Adipose tissue (tissue), 3 donors: ENCODE results near the gene STK32C. TPM values are rescaled to one million over a fixed set of nuclear protein-coding genes. Genes with fewer than 3 reads are reported as not detected.

Experiments used
- H3K27ac ChIP-seq: one replicate; pipeline ENCODE4 v1.5.1; 2013; ENCODE audit warnings: low read depth, low read length
- WGBS, 3 donors: extraction: QIAGEN DNeasy Blood & Tissue Kit; methylation state at CpG; one replicate each; pipeline ENCODE4 v1.1.7; 2013; 5-methylcytosine and 5-hydroxymethylcytosine counted together
- polyA plus RNA-seq, 3 donors: library from polyadenylated mRNA; stranded (reverse); fragments of 200-250 nt; gene quantifications; one replicate each; pipeline ENCODE4 v1.2.3, GENCODE V29; 2013
- donor health status: healthy with polysubstance abuse.
- donor health status: Bipolar disorder and iron deficiency.
- donor health status: healthy.

STK32C gene
- polyA plus RNA-seq, 3 donors = 7.0 to 12.1 (median 7.2) TPM

- no peak overlapping the region for H3K27ac ChIP-seq
- WGBS, 3 donors = 93 to 95% (median 95%) methylated on average over 14 of the region's 14 CpGs
These were observed 62.7 kb downstream of the STK32C start for GRCh38 chr10:132245056-132245455.

- no peak overlapping the region for H3K27ac ChIP-seq
- 94 to 98% (median 97%) methylated on average over 11 of the region's 11 CpGs for WGBS, 3 donors
These were observed 64.1 kb downstream of the STK32C start for GRCh38 chr10:132243626-132244025.

- no peak overlapping the region for H3K27ac ChIP-seq
These were observed 64.6 kb downstream of the STK32C start for GRCh38 chr10:132243141-132243540.

GRCh38 chr10:132242103-132242840, 65.5 kb downstream of the STK32C start:
- H3K27ac ChIP-seq = no peak overlapping the region
- 80 to 85% (median 84%) methylated on average over 22 to 23 of the region's 23 CpGs for WGBS, 3 donors

More at GRCh38 chr10:132243141-132243540, 64.6 kb downstream of the STK32C start:
- 89 to 95% (median 90%) methylated on average over 12 of the region's 12 CpGs for WGBS, 3 donors

GRCh38 chr10:132241496-132241895, 66.3 kb downstream of the STK32C start:
- H3K27ac ChIP-seq = no peak overlapping the region
- WGBS, 3 donors = 72 to 95% (median 85%) methylated on average over 15 of the region's 15 CpGs

GRCh38 chr10:132241086-132241485, 66.7 kb downstream of the STK32C start:
- WGBS, 3 donors = 75 to 87% (median 83%) methylated on average over 13 of the region's 13 CpGs
- H3K27ac ChIP-seq = no peak overlapping the region

- no peak overlapping the region for H3K27ac ChIP-seq
- WGBS, 3 donors = 88 to 90% (median 89%) methylated on average over 16 of the region's 16 CpGs
These were observed 67.2 kb downstream of the STK32C start for GRCh38 chr10:132240581-132240980.

- no peak overlapping the region for H3K27ac ChIP-seq
- WGBS, 3 donors = 79 to 87% (median 82%) methylated on average over 14 to 15 of the region's 15 CpGs
These were observed 67.6 kb downstream of the STK32C start for GRCh38 chr10:132240156-132240555.

GRCh38 chr10:132239126-132240031, 68.4 kb downstream of the STK32C start:
- H3K27ac ChIP-seq = no peak overlapping the region
- WGBS, 3 donors = 60 to 74% (median 72%) methylated on average over 29 of the region's 29 CpGs

GRCh38 chr10:132238371-132239125, 69.2 kb downstream of the STK32C start:
- 86 to 91% (median 90%) methylated on average over 17 of the region's 17 CpGs for WGBS, 3 donors
- H3K27ac ChIP-seq = no peak overlapping the region

- H3K27ac ChIP-seq = no peak overlapping the region
- WGBS, 3 donors = 42 to 52% (median 49%) methylated on average over 9 of the region's 9 CpGs
These were observed 69.9 kb downstream of the STK32C start for GRCh38 chr10:132237871-132238270.

- WGBS, 3 donors = 89 to 90% (median 89%) methylated on average over 15 of the region's 15 CpGs
- H3K27ac ChIP-seq = no peak overlapping the region
These were observed 70.4 kb downstream of the STK32C start for GRCh38 chr10:132237396-132237795.

GRCh38 chr10:132236881-132237280, 70.9 kb downstream of the STK32C start:
- 89 to 92% (median 91%) methylated on average over 13 of the region's 13 CpGs for WGBS, 3 donors
- no peak overlapping the region for H3K27ac ChIP-seq

- WGBS, 3 donors = 92 to 93% (median 92%) methylated on average over 19 to 21 of the region's 21 CpGs
- H3K27ac ChIP-seq = no peak overlapping the region
These were observed 71.6 kb downstream of the STK32C start for GRCh38 chr10:132236161-132236560.

- 94 to 97% (median 97%) methylated on average over 6 of the region's 6 CpGs for WGBS, 3 donors
- H3K27ac ChIP-seq = no peak overlapping the region
These were observed 72.9 kb downstream of the STK32C start for GRCh38 chr10:132234860-132235259.

GRCh38 chr10:132233501-132234085, 74.2 kb downstream of the STK32C start:
- no peak overlapping the region for H3K27ac ChIP-seq
- WGBS, 3 donors = 84 to 87% (median 86%) methylated on average over 18 of the region's 18 CpGs

GRCh38 chr10:132232981-132233380, 74.8 kb downstream of the STK32C start:
- H3K27ac ChIP-seq = no peak overlapping the region
- 76 to 86% (median 79%) methylated on average over 9 of the region's 9 CpGs for WGBS, 3 donors
